Fibroblast of skin of back (primary cell): ENCODE measurements around the gene IMPG1. TPM values are rescaled to one million over a fixed set of nuclear protein-coding genes. Genes with fewer than 3 reads are reported as not detected.

Experiments
- DNase-seq: peaks from one replicate; pipeline ENCODE4 v3.0.0-alpha.2; 2013
- polyA plus RNA-seq, 2 experiments: library from polyadenylated mRNA; unstranded; fragments of 120-200 nt; gene quantifications; one replicate each; pipeline ENCODE4 v1.2.1, GENCODE V29; 2013; ENCODE audit not compliant: insufficient read length in 2 of 2

IMPG1 gene
- polyA plus RNA-seq (2013, experiment 1 of 2; ENCODE audit: insufficient read length): 0.18 TPM
- 0.25 TPM for polyA plus RNA-seq (2013, experiment 2 of 2; ENCODE audit: insufficient read length)

- no peak for DNase-seq
These were observed at the start of gene IMPG1 for GRCh38 chr6:76072562-76072961. TSS of gene IMPG1 (minus strand) at chr6:76072662. CDS start at chr6:76072488, 174 bp downstream.

GRCh38 chr6:76120302-76120701 lies 47.8 kb upstream of the IMPG1 start:
- no peak for DNase-seq

- DNase-seq: no peak
These were observed 819 bp upstream of the IMPG1 start for GRCh38 chr6:76073281-76073680.

GRCh38 chr6:76057469-76057868 lies 15.0 kb downstream of the IMPG1 start:
- no peak for DNase-seq

- no peak for DNase-seq
These were observed 20.1 kb downstream of the IMPG1 start for GRCh38 chr6:76052314-76052713.

- DNase-seq: no peak
These were observed 28.8 kb downstream of the IMPG1 start for GRCh38 chr6:76043690-76044089.

- no peak for DNase-seq
These were observed 36.7 kb downstream of the IMPG1 start for GRCh38 chr6:76035713-76036112.

GRCh38 chr6:76026101-76026500 lies 46.4 kb downstream of the IMPG1 start:
- peak; percentile 25 for DNase-seq

- no peak for DNase-seq
These were observed 57.6 kb downstream of the IMPG1 start for GRCh38 chr6:76014626-76015530.

- DNase-seq: no peak
These were observed 68.3 kb downstream of the IMPG1 start for GRCh38 chr6:76004202-76004601.

GRCh38 chr6:76003686-76004085 lies 68.8 kb downstream of the IMPG1 start:
- DNase-seq: no peak

GRCh38 chr6:76003113-76003512 lies 69.3 kb downstream of the IMPG1 start:
- no peak for DNase-seq

- no peak for DNase-seq
These were observed 71.8 kb downstream of the IMPG1 start for GRCh38 chr6:76000629-76001028.

- DNase-seq: peak; percentile 26
These were observed 74.8 kb downstream of the IMPG1 start for GRCh38 chr6:75997696-75998095.

GRCh38 chr6:75993236-75994162 lies 79.0 kb downstream of the IMPG1 start:
- no peak for DNase-seq

- DNase-seq: no peak
These were observed 80.5 kb downstream of the IMPG1 start for GRCh38 chr6:75991941-75992340.

- no peak for DNase-seq
These were observed 85.5 kb downstream of the IMPG1 start for GRCh38 chr6:75986935-75987334.

- no peak for DNase-seq
These were observed 96.6 kb downstream of the IMPG1 start for GRCh38 chr6:75975904-75976303.

- DNase-seq: no peak
These were observed 102.4 kb downstream of the IMPG1 start for GRCh38 chr6:75970093-75970492.

- DNase-seq: no peak
These were observed 104.3 kb downstream of the IMPG1 start for GRCh38 chr6:75968143-75968542.

- DNase-seq: no peak
These were observed 108.9 kb downstream of the IMPG1 start for GRCh38 chr6:75963569-75963968.

- DNase-seq: no peak
These were observed 120.3 kb downstream of the IMPG1 start for GRCh38 chr6:75952128-75952527.

GRCh38 chr6:75947935-75948334 lies 124.5 kb downstream of the IMPG1 start:
- DNase-seq: no peak
